HG03135 (cell line): ENCODE data around the gene FBLN1.

Source experiments
- ATAC-seq: cut with Tn5 transposase; IDR thresholded peaks from one replicate; pipeline ENCODE4 v1.9.1; 2021; ENCODE audit warnings: mild to moderate bottlenecking, moderate library complexity; ENCODE audit not compliant: unreplicated experiment

FBLN1 gene

GRCh38 chr22:45503050-45503815, 550 bp downstream of the FBLN1 start:
- ATAC-seq = no peak

DNA sequence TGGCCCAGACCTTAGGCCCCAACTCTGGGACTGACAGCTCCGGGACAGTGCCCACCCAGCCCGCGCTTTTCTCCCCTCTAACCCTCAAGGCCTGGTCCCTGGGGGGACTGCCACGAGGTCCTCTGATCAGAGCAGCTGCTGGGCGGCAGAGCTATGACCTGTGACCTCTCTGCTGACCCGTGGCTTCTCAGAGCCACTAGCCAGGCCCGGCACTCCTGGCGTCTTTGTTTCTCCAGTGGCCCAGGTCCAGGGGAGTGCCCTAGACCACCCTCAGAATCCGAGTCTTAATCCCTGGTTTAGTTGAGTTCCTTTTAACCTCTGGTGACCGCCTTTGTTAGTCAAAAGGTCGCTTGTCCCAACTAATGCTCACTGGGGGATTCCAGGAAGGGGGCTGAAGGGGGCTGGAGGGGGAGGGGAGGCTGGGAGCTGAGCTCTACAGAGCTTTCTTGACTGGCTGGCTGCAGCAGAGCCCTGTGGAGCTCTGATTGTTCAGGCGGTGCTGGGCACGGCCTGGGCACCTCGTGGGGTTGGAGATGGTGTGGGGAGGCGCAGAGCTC, 1.2 kb downstream of the FBLN1 start:
- ATAC-seq = no peak

- ATAC-seq = no peak
These were observed 2.0 kb downstream of the FBLN1 start for GRCh38 chr22:45504373-45505341.

- ATAC-seq = no peak
These were observed 3.5 kb downstream of the FBLN1 start for GRCh38 chr22:45505991-45506747.

DNA sequence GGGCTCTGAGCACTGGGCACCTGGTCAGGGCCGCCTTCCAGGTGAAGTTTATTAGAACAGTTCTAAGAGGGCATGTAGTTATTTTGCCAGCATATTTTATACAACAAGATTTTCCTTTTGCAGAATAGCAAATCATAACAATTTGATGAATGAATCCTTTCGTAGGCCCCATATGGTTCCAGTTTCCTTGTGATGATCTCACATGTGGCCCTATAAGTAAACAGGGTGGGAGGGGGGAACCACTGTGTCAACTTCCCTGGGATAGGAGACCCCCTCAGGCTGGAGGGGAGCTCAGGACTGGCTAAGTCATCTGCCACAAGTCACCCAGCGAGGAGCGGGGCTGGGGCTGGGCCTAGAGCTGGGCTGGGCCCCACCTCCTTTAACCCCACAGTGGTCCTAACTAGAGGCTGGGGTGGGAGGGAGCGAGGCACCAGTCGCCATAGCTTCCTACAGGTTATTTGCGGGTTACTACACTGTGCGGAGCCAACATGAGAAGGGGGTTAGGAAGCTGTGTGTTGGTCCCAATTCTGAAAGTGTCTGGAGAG, 4.2 kb downstream of the FBLN1 start:
- ATAC-seq = no peak

GRCh38 chr22:45507798-45508197, 5.1 kb downstream of the FBLN1 start:
- no peak for ATAC-seq

- no peak for ATAC-seq
These were observed 6.1 kb downstream of the FBLN1 start for GRCh38 chr22:45508814-45509213.

DNA sequence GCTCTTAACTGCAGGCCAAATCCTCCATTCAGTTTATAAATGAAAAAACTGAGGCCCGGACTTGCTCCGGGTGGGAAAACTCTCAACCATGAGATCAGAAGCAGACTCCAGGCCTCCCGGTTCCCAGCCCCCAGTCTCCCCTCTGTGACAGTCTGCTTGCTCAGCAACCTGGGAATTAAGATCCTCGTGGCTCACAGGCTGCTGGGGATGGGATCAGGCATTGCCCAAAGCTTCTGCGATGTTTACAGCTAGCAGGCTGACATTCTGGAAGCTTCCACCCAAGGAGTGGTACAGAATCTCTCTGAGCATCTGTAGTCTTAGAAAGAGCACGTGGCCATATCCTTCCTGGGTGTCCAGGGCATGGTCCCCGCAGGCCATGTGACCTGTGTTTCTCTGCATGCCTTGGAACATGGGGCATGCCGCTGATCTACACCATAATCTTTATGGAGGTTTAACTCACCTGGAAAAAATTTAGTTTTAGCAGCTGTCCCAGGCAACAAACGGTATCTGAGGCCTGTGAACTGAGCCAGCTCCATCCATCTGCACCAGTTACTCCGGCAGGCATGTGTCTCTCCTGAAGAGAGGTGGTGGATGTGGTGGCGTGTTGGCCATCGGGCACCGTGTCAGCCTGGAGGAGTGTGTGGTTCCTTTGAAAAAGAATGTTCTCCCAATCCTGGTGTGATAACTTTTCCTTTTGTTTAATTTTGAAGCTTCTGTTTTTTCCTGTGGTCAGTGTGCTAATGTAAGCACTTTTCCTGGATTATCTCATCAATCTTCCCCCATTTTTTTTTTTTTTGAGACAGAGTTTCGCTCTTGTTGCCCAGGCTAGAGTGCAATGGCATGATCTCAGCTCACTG, 7.9 kb downstream of the FBLN1 start:
- ATAC-seq = no peak

GRCh38 chr22:45511847-45512261, 9.2 kb downstream of the FBLN1 start:
- no peak for ATAC-seq

DNA sequence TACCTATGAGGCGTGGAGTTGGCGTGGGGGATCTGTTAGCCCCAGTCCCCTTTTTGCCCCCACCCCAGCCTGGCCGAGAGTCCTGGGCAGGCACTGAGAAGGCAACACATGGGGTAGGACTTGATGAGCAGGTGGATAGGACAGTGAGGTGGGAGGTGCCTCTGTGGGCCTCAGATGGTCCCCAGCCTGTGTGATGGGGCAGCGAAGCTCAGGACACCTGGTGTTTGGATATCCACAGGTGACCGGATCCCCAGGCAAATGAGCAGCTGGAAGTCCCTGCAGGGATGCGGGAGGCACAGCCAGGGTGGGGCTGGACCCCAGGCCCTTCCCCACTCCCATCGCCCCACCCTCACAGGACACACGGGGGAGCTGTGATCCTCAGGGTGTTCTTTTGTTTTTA, 9.7 kb downstream of the FBLN1 start:
- ATAC-seq = no peak

DNA sequence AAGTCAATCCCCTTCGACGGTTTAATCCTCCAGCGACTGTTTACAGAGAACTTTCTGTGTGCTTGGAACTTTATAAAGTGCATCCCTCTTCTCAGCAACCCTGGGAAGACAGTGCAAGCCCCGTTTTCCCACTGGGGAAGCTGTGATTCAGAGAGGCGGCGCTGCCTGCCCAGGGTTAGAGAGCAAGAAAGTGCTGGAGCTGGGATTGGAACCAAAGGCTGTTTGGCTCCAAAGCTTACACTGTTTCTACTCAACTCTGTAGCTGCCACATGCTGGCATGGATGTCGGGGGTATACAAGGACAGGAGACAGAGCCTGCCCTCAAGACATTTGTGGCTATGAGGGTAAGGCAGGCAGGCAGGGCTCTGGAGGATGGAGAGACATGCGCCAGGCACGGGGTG, 13.0 kb downstream of the FBLN1 start:
- no peak for ATAC-seq

DNA sequence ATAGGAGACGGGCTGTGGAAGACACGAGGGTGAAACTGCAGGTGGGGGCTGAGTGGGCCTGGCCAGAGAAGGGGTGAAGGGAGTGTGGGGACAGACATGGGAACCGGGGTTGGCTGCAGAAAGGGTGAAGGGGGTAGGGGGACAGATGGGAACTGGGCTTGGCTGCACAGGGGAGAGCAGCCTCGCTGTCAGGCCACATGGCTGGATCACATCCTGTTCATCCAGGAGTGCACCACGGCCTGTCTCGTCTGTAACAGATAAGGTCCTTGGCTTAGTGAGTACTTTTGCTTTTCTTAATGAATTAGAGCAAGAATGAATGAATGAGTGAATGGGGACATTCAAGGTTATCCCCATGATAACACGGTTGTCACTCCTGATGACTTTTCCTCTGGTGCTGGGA, 13.5 kb downstream of the FBLN1 start:
- ATAC-seq = no peak

GRCh38 chr22:45516923-45517675, 14.4 kb downstream of the FBLN1 start:
- ATAC-seq = no peak

DNA sequence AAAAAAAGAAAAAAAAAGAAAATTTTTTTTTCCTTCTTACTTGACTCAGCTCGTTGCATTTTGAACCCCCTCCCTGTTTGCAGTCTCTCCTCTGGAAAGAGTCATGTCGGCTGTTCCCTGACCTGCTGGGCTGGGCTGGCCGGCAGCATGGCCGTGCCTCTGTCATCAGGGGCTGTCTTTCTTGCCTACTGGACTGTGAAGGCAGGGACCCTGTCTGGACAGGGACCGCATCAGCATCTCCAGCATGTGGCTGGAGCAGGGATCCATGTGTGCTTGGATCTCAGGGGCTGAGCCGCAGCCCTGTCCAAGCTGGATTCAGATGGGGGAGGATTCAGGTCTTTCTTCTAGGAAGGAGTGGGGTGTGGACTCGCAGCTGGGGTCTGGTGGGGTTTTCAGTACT, 15.5 kb downstream of the FBLN1 start:
- no peak for ATAC-seq

DNA sequence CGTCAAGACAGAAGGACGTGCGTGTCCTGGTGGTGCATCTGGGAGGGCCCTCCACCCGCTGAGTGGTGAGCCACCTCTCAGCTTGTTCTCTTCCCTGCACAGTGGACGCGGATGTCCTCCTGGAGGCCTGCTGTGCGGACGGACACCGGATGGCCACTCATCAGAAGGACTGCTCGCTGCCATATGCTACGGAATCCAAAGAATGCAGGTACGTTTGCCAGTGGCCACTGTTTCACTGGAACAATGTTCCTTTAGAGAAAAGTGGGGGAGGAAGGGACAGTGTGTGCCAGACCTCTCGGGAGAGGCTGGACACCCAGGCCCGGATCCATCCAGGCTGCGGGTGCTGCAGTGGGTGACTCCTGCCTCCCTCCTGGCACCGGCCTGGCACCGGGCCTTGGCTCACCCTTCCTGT, 15.9 kb downstream of the FBLN1 start:
- no peak for ATAC-seq

- ATAC-seq = no peak
These were observed 18.5 kb downstream of the FBLN1 start for GRCh38 chr22:45521178-45521577.

DNA sequence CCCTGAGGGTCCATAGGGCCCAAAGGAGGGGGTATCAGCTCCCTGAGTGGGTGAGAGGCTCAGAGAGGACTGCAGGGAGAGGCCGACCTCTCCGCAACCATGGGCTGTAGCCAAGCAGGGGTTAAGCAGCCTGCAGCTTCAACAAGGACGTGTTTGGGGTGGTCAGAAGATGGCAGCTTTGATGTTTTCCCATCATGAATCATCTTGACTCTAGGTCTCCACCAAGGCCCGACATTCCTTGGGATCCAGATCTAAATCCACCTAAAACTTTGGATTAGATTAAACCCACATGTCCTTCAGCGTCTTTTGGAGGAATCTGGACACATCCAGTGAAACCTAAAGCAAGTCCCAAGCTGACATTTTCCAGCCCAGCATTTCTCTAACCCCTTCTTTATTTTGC, 19.8 kb downstream of the FBLN1 start:
- no peak for ATAC-seq

GRCh38 chr22:45524157-45524556, 21.5 kb downstream of the FBLN1 start:
- ATAC-seq = no peak

GRCh38 chr22:45524966-45525365, 22.3 kb downstream of the FBLN1 start:
- no peak for ATAC-seq
